Measurements from ENCODE around the gene HACL1.

Gene HACL1

DNA sequence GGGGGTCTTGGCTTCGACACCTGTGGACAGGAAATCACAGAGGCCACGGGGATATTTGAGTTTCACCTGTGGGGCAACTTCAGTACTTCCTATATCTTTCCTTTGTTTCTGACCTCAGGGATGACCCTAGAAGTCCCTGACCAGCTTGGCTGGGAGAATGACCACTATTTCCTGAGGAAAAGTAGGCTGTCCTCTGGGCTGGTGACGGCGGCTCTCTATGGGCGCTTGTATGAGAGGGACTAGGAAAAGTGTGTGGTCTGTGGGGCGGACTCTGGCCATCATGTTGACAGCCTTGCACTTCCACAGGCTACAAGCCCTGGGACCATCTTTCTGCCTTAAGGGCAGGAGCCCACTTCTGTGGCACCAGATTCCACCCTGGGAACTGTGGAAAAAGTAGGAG is 43.9 kb upstream of the HACL1 start:
- no peak overlapping the region for H3K27ac ChIP-seq
- TF ChIP-seq, protein P1, sequence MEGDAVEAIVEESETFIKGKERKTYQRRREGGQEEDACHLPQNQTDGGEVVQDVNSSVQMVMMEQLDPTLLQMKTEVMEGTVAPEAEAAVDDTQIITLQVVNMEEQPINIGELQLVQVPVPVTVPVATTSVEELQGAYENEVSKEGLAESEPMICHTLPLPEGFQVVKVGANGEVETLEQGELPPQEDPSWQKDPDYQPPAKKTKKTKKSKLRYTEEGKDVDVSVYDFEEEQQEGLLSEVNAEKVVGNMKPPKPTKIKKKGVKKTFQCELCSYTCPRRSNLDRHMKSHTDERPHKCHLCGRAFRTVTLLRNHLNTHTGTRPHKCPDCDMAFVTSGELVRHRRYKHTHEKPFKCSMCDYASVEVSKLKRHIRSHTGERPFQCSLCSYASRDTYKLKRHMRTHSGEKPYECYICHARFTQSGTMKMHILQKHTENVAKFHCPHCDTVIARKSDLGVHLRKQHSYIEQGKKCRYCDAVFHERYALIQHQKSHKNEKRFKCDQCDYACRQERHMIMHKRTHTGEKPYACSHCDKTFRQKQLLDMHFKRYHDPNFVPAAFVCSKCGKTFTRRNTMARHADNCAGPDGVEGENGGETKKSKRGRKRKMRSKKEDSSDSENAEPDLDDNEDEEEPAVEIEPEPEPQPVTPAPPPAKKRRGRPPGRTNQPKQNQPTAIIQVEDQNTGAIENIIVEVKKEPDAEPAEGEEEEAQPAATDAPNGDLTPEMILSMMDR (IDR thresholded peaks at IDR 0.05), result no peak
- no peak for TF ChIP-seq ZFX (IDR thresholded peaks at IDR 0.05; ENCODE audit: borderline replicate concordance)

DNA sequence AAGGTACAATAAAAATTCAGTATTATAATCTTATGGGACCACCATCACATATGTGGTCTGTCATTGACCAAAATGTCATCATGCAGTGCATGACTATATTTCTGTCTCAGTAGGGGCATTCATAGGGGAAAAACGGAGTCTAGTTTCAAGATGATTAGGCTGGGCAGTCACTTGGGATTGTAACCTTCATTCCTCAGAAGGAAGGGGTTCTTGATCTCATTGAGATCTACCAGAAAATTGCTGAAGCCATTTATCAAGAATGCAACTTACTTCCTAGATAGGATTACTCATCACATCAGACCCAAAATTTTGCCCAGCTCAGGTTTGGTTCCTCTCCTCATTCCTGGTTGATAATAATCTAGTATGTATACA is 37.5 kb upstream of the HACL1 start:
- no peak overlapping the region for H3K27ac ChIP-seq
- TF ChIP-seq, protein P1 (IDR thresholded peaks at IDR 0.05), result no peak
- no peak for TF ChIP-seq ZFX (IDR thresholded peaks at IDR 0.05; ENCODE audit: borderline replicate concordance)

DNA sequence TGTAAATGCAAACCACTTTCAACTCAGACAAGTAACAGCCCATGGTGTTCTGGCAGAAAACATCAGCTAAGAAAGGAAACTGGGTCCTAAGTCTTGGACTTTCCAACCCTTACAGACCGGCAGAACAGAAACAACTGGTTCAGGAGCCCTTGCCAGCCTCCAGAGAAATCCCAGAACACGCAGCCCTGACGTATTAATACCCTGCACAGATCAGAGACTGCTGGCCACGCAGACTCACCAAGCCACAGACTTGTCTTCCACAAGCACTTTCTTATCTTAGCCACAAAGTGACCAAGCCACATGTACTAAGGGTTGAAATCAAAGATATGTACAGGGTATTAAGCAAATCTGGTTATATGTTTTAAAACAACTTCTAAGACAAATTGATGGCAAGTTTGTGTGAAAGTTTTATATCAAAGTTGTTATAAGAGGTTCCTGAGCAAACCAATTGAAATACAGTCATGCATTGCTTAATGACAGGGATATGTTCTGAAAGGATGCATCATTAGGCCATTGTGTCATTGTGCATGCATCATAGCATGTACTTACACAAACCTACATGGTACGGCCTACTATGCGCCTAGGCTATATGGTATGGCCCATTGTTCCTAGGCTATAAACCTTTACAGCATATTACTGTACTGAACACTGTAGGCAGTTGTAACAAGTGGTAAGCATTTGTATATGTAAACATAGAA is 37.0 kb upstream of the HACL1 start:
- no peak for TF ChIP-seq ZFX (IDR thresholded peaks at IDR 0.05; ENCODE audit: borderline replicate concordance)
- TF ChIP-seq, protein P1 (IDR thresholded peaks at IDR 0.05), result no peak
- H3K27ac ChIP-seq, result no peak overlapping the region

DNA sequence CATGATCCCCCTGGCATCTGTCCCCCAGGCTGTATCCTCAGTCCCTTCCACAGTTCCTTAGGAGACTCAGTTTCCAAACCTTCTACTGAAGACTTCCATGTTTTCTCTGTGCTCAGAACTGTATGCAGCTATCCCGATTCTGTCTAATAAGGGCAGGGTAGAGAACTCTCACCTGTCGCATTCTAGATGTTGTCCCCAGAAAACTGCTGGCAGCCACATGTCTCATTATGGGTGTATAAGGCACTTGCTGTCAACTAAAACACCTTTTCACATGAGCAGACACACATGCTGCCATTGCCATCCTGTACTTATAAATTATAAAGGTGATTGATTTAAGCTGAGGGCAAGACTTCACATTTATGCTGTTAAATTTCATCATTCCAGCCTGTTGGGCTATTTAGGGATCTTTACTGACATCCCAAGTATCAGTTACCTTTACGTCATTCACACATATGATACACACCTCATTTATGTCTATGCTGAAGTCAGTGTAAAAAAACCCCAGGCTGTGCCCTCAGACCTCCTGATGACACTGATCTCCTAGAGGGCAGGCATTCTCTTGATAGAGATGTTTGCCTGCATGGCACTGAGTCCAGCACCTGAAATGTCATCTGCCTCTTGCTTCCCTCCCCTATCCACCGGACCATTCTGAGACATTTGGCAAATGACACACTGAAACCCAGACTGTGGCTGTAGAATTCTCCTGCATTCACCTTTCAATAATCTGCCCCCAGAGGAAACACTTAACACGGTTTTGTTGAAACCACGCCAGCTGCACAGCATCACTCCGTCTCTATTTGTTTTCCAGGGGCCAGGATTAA is 36.0 kb upstream of the HACL1 start:
- H3K27ac ChIP-seq, result no peak overlapping the region
- TF ChIP-seq, protein P1 (IDR thresholded peaks at IDR 0.05), result no peak
- TF ChIP-seq ZFX (IDR thresholded peaks at IDR 0.05; ENCODE audit: borderline replicate concordance), result no peak

DNA sequence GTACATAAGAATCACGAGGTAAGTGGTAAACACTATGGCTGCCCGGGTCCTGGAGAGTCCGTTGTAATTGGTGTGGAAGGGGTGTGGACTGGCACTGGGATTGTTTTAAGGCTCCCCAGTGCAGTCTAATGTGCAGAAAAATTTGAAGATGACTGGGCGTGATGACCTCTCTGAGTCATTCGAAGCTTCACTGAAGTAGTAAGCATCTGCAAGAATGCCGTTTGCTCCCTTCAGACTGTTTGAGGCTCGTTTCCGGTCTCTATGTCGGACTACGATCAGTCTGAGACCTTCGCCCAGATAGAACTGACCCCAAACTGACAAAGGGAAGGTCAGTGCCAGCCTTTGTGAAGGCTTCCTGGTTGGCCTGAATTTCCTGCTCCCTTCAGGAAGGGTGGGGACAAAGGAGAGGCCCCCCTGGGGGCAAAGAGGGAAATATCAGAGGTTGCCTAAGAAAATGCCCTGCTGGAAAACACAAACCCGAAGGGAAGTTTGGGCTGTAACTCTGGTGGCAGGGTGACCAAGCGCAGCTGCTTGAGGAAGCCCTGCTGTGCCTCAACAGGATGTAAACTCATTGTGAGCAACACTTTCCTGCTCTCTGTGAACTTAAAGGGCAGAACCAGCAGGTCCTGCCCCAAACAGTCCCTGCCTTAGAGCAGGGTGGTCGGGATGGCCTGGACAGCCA is 34.8 kb upstream of the HACL1 start:
- no peak overlapping the region for H3K27ac ChIP-seq
- TF ChIP-seq ZFX (IDR thresholded peaks at IDR 0.05; ENCODE audit: borderline replicate concordance), result no peak
- TF ChIP-seq, protein P1 (IDR thresholded peaks at IDR 0.05), result no peak

DNA sequence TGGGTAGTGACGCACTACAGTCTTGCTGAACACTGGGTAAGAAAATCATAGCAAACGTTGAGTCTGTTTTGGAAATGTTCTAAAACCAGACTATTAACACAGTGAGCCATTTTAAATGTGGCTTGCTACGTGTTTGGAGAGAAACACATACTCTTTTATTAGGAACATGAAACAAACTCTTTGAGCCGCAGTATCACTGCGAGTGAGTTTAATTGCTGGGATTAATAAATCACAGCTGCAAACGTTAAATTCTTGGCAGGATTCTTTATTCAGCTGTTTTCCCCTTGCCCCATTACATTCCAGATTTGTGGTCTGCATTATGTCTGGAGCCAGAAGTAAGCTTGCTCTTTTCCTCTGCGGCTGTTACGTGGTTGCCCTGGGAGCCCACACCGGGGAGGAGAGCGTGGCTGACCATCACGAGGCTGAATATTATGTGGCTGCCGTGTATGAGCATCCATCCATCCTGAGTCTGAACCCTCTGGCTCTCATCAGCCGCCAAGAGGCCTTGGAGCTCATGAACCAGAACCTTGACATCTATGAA is 33.8 kb upstream of the HACL1 start:
- peak overlapping the region; percentile 47; the same call in 1 of the 2 replicates for H3K27ac ChIP-seq
- no peak for TF ChIP-seq ZFX (IDR thresholded peaks at IDR 0.05; ENCODE audit: borderline replicate concordance)
- TF ChIP-seq, protein P1 (IDR thresholded peaks at IDR 0.05), result no peak

All from 22Rv1 (cell line).